ENCODE results near the gene LINC00305. TPM values are rescaled to one million over a fixed set of nuclear protein-coding genes. Genes with fewer than 3 reads are reported as not detected.

The LINC00305 gene
- total RNA-seq, 2 experiments from 2014 or later = not detected

DNA sequence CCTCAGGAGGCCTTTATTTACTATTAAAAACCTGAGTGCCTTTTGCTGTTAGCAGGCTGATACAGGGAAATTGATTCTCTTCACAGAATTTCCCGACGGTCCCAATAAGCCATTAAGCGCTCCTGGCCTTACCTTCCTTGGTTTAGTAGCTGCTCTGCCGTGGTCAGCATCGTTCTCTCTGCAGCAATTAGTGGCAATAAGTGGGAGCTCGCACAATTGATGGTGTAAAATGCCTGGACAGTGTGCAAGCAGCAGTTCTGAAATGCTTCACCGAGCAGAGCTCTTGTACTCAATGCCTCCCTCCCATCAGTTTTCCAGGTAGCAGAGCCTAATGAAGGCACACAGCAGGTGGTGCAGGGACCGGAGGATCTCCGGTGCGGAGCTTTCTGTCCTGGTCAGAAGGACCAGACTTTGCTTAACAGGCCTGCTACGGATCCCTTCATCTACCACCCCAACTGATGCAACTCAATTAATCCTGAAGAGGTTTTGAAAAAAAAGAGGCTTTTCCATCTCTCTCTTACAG lies 1.1 kb upstream of the LINC00305 start:
- no peaks in the 10 kb centered on the region for H3K27me3 Mint-ChIP-seq
- no peaks in the 10 kb centered on the region for H3K9me3 Mint-ChIP-seq
- intact Hi-C loops (cut with micrococcal nuclease) = no loop called here
- H3K27ac Mint-ChIP-seq = no peak overlapping the region
- POLR2A ChIA-PET = no interaction called here
- DNase-seq = no peak
- H3K36me3 Mint-ChIP-seq = no peaks in the 10 kb centered on the region
- CTCF ChIA-PET = no interaction called here
- H3K4me1 Mint-ChIP-seq (ENCODE audit: low read depth) = no peaks in the 10 kb centered on the region
- H3K4me3 Mint-ChIP-seq = no peak overlapping the region

DNA sequence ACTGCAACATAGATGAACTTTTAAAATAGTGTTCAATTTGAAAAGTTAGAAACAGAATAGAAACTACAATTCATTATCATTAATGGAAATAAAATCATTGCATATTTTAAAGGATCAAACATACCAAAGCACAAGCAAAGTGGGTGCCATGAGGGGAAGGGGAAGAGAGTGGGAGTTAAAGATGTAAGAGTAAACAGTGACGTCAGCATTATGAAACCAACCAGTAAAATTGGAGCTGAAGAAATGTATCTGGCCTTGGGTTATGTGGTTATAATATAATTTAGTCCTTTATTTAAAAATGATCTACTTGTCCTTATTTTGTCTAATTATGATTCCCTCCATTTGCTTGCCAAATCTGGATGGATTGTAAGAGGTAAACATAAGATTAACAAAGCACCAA lies 6.0 kb downstream of the LINC00305 start:
- no peak overlapping the region for H3K27ac Mint-ChIP-seq
- no peaks in the 10 kb centered on the region for H3K9me3 Mint-ChIP-seq
- no peaks in the 10 kb centered on the region for H3K27me3 Mint-ChIP-seq
- H3K4me1 Mint-ChIP-seq (ENCODE audit: low read depth) = no peaks in the 10 kb centered on the region
- intact Hi-C loops (cut with micrococcal nuclease) = no loop called here
- POLR2A ChIA-PET = no interaction called here
- DNase-seq = no peak
- CTCF ChIA-PET = no interaction called here
- H3K4me3 Mint-ChIP-seq = no peak overlapping the region
- no peaks in the 10 kb centered on the region for H3K36me3 Mint-ChIP-seq

DNA sequence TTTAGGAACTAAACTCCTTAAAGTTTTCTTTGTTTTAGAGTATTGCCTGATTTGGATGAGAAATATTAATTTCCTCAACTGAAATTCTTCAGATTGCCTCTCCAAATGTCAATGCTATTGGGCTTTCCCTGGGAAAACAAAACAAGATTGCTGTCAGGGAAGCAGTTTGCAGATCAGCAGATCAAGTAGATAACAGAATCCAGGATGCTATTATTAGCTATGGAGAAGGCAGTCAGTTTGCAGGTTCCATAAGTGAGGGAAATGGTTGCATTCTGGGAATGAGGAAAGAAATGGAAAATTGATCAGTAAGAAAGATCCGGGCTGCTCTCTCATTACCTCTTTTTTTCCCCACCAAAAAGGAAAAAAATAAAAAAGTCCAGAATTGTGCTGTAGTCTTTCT lies 11.0 kb downstream of the LINC00305 start:
- Mint-ChIP-seq H3K36me3 (no peaks in the 10 kb centered on the region), H3K4me3 (no peak overlapping the region), H3K4me1 (ENCODE audit: low read depth) (no peaks in the 10 kb centered on the region), H3K27ac (no peak overlapping the region), H3K27me3 (no peaks in the 10 kb centered on the region), H3K9me3 (no peaks in the 10 kb centered on the region)
- ChIA-PET CTCF (no interaction called here), POLR2A (no interaction called here)
- no peak for DNase-seq
- intact Hi-C loops (cut with micrococcal nuclease) = no loop called here

DNA sequence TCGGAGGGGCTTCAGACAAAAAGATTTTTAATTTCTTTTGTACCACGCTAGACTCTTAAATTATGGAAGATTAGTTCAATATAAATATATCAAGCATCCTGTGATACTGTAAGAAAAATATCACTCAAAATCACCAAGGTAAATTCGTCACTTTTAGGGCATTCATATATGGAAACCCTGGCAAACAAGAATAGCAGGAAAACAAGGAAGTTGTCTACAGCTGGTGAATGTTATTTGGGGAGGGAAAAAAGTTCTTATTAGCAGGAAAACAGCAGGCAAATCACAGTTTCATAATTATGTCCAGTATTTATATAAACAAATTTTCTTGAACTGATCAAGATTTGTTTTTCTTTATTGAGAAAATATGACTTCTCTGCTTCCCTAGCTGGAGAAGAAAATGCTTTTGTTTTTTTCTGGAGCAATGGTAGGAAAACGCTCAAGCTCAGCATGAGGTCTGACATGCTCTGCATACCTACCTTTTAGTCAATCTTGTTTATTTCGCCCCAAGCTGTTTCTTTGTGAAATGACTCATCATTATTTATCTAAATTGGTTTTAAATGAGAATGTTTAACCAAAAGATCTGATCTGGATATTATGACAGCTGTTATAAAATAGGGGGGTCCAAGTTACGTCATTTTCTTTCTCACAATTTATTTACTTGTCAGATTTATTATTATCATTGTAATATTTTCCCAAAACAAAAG lies 14.7 kb downstream of the LINC00305 start:
- Mint-ChIP-seq H3K9me3 (no peaks in the 10 kb centered on the region), H3K27me3 (no peaks in the 10 kb centered on the region), H3K36me3 (no peaks in the 10 kb centered on the region), H3K4me1 (ENCODE audit: low read depth) (no peaks in the 10 kb centered on the region), H3K27ac (no peak overlapping the region), H3K4me3 (no peak overlapping the region)
- intact Hi-C loops (cut with micrococcal nuclease) = no loop called here
- DNase-seq = no peak
- ChIA-PET CTCF (no interaction called here), POLR2A (no interaction called here)

DNA sequence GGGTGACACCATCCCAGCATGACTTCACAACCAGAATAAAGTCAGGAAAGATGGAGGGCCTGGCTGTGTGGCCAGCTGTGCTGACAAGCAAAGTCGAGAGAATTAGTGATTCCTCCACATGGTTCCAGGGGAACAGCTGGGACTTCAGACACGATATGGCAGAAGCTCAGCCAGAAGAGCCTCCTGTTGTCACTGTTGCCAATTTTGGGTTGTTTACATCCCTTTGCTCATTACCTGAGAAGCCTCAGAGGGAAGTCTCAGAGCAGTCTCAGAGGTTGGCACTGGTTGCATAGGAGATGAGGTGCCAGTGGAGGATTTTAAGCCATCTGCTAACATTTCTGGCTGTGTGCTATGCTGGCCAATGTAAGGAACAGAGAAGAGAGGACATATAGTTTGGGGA lies 16.0 kb downstream of the LINC00305 start:
- Mint-ChIP-seq H3K4me1 (ENCODE audit: low read depth) (no peaks in the 10 kb centered on the region), H3K9me3 (no peaks in the 10 kb centered on the region), H3K36me3 (no peaks in the 10 kb centered on the region), H3K27ac (no peak overlapping the region), H3K27me3 (no peaks in the 10 kb centered on the region), H3K4me3 (no peak overlapping the region)
- intact Hi-C loops (cut with micrococcal nuclease) = no loop called here
- no peak for DNase-seq
- ChIA-PET CTCF (no interaction called here), POLR2A (no interaction called here)

DNA sequence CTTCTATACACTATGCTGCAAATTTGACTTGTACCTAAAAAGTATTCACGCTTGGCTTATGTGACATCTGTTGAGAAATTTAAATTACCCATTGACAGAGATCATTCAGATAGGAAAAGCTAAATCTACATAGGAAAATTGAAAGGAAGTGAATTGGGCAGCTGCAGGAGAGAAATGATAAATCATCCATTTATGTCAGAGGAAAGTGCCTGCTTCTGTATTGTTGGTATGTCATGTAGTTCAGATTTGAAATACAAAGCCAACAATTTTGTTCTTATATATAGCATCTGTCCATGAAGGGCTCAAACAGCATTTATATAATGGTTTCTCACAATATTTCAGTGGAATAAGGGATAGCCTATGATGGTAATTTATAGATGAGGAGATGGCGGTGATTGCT lies 17.6 kb downstream of the LINC00305 start:
- H3K4me3 Mint-ChIP-seq = no peak overlapping the region
- ChIA-PET POLR2A (no interaction called here), CTCF (no interaction called here)
- intact Hi-C loops (cut with micrococcal nuclease) = no loop called here
- no peaks in the 10 kb centered on the region for H3K36me3 Mint-ChIP-seq
- H3K9me3 Mint-ChIP-seq = no peaks in the 10 kb centered on the region
- no peak overlapping the region for H3K27ac Mint-ChIP-seq
- H3K4me1 Mint-ChIP-seq (ENCODE audit: low read depth) = no peaks in the 10 kb centered on the region
- no peak for DNase-seq
- H3K27me3 Mint-ChIP-seq = no peaks in the 10 kb centered on the region

DNA sequence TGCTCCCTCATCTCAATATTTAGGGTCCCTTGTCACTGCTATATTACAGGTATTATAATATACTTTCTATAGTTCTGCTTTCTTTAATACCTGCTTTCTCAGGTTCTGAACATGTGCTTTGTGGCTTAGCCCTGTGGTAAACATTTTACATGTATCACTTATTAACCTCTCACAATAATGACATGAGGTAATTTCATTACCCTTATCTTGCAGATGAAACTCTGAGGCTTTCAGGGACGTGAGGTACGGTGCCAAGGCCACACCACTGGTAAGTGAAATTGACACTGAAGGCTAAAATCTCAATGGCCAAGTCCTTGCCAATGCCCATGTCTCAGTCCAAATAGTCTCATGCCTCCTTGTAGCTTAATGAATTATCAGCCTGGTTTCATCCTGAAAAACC lies 21.7 kb downstream of the LINC00305 start:
- Mint-ChIP-seq H3K4me1 (ENCODE audit: low read depth) (no peaks in the 10 kb centered on the region), H3K27ac (no peak overlapping the region), H3K27me3 (no peaks in the 10 kb centered on the region), H3K9me3 (no peaks in the 10 kb centered on the region), H3K36me3 (no peaks in the 10 kb centered on the region), H3K4me3 (no peak overlapping the region)
- POLR2A ChIA-PET = no interaction called here
- intact Hi-C loops (cut with micrococcal nuclease) = no loop called here
- CTCF ChIA-PET = no interaction called here
- no peak for DNase-seq

DNA sequence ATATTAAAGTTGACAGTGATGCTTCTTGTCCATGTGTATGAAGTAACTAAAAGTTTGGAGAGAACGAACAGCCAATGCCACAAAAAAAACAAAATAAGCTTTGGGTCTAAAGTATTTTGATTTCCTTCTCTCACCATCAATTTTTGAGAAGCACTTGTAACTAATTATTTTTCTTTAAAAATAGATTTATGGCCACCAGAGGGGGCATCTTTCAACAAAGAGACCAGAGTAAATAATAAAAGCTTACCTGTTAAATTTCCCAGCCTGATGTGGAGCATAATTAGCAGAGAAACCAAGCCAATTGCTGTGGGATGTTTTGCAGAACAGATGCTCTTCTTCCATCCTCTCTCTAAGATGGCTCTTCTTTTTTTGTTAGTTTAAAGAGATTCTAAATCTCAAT lies 29.0 kb downstream of the LINC00305 start:
- Mint-ChIP-seq H3K27me3 (peaks cover 2% of the 10 kb centered on the region), H3K36me3 (no peaks in the 10 kb centered on the region), H3K9me3 (no peaks in the 10 kb centered on the region), H3K4me1 (ENCODE audit: low read depth) (no peaks in the 10 kb centered on the region), H3K4me3 (no peak overlapping the region), H3K27ac (no peak overlapping the region)
- ChIA-PET POLR2A (interaction anchor here (0.6 kb wide), 1 partner anchor 15 kb away, joined by 7 read pairs; no protein-coding TSS in a partner anchor), CTCF (interaction anchor here (0.7 to 0.9 kb wide), 2 partner anchors 8 to 157 kb away, joined by 3 to 4 read pairs; no protein-coding TSS in a partner anchor)
- DNase-seq = no peak
- intact Hi-C loops (cut with micrococcal nuclease) = no loop called here

DNA sequence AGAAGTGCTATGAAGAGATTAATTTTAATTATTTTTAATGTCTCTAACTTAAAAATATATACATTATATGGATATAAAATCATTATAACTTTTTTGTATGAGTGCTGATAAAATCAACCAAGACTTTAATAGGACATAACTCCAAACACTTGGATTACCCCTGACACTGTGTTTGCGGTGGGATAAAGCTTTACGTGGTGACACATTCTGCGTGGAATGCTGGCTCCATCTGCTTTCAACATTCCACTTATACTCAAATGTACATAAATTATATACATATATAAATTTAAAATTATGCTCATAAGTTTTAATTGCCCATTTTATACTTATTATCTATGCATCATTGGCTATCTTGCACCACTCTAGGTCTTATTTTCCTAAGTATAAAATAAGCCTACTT lies 30.5 kb downstream of the LINC00305 start:
- intact Hi-C loops (cut with micrococcal nuclease) = no loop called here
- CTCF ChIA-PET = interaction anchor here (0.6 kb wide), 1 partner anchor 10 kb away, joined by 4 read pairs; no protein-coding TSS in a partner anchor
- POLR2A ChIA-PET = no interaction called here
- Mint-ChIP-seq H3K27ac (no peak overlapping the region), H3K27me3 (peaks cover 2% of the 10 kb centered on the region), H3K36me3 (no peaks in the 10 kb centered on the region), H3K9me3 (no peaks in the 10 kb centered on the region), H3K4me3 (no peak overlapping the region), H3K4me1 (ENCODE audit: low read depth) (no peaks in the 10 kb centered on the region)
- no peak for DNase-seq

DNA sequence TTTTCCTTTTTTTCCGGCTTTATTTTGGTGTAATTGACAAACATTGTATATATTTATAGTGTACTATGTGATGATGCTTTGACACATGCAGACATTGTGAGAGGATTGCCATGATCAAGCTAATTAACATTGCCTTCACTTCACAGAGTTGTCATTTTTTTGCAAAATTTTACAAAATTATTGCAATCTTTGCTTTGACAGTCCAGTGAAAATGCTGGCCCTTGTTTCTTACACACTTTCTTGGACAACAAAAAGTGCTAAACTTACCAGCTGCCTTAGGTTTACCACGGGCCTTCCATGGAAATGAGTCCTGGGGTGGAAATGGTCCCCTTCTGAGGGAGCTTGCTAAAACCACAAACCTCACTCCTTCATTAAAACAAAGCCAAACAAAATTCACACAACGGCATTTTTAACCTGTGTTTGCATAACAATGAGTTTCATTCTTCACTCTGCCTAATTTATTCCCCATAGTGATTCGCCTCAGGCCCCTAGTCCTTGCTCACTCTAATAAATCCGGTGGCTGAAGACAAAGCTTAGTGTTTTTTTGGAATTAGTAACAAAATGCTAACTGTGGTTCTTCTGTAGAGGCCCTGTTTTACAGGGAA lies 32.2 kb downstream of the LINC00305 start:
- Mint-ChIP-seq H3K9me3 (no peaks in the 10 kb centered on the region), H3K27me3 (peaks cover 2% of the 10 kb centered on the region), H3K4me1 (ENCODE audit: low read depth) (no peaks in the 10 kb centered on the region), H3K27ac (no peak overlapping the region), H3K4me3 (no peak overlapping the region), H3K36me3 (no peaks in the 10 kb centered on the region)
- no peak for DNase-seq
- ChIA-PET POLR2A (no interaction called here), CTCF (no interaction called here)
- intact Hi-C loops (cut with micrococcal nuclease) = no loop called here

DNA sequence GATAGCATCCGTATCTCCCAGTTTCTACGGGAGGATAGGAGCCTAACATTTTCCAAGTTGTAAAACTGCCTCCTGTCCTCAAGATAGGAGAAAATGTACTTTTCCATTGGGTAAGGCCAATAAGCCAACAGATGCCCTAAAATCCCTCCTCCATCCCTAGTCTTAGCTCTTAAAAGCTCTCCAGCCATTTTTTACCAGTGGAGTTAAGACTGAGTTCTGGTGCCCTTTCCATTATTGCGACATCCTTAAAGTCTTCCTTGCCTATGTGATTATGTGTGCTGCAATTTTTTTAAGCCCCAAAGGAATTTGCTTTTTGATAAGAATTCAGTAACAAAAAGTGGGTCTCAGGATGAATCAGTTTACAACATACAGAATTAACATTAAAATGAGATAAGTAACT lies 33.0 kb downstream of the LINC00305 start:
- ChIA-PET POLR2A (no interaction called here), CTCF (no interaction called here)
- Mint-ChIP-seq H3K27ac (no peak overlapping the region), H3K36me3 (no peaks in the 10 kb centered on the region), H3K4me3 (no peak overlapping the region), H3K4me1 (ENCODE audit: low read depth) (no peaks in the 10 kb centered on the region), H3K9me3 (no peaks in the 10 kb centered on the region), H3K27me3 (peaks cover 2% of the 10 kb centered on the region)
- intact Hi-C loops (cut with micrococcal nuclease) = no loop called here
- no peak for DNase-seq

DNA sequence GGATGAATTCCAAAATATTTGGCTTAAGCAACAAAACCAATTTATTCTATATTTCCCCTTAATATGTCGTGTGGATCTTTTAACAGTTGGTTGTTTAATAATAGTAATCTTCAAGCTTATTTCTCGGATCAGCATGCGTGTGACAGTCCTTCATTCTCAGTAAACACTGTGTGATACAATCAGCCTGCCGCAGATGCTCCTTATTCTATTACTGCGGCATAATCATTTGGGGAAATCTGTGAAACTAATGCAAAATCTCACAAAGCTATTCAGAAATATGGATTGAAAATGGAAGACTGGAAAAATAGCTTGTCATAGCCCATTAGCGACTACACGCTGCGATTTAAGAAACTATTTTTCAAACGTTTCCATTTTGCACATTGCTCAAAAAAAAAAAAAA lies 36.9 kb downstream of the LINC00305 start:
- H3K9me3 Mint-ChIP-seq = no peaks in the 10 kb centered on the region
- ChIA-PET POLR2A (no interaction called here), CTCF (no interaction called here)
- peaks cover 2% of the 10 kb centered on the region for H3K27me3 Mint-ChIP-seq
- intact Hi-C loops (cut with micrococcal nuclease) = no loop called here
- H3K27ac Mint-ChIP-seq = no peak overlapping the region
- DNase-seq = no peak
- no peaks in the 10 kb centered on the region for H3K36me3 Mint-ChIP-seq
- H3K4me1 Mint-ChIP-seq (ENCODE audit: low read depth) = no peaks in the 10 kb centered on the region
- no peak overlapping the region for H3K4me3 Mint-ChIP-seq

All from activated CD4-positive, alpha-beta memory T cell treated with anti-CD3 and anti-CD28 coated beads for 36 hours (primary cell).